NCI-H1436 treated with DMSO at 0.1 percent for 48 hours (cell line): ENCODE data around the gene ZNF668.

ENCODE experiments used
- DNase-seq: peaks from one replicate; lab custom pipeline; 2025; lab: John Stamatoyannopoulos, UW

The ZNF668 gene

DNA sequence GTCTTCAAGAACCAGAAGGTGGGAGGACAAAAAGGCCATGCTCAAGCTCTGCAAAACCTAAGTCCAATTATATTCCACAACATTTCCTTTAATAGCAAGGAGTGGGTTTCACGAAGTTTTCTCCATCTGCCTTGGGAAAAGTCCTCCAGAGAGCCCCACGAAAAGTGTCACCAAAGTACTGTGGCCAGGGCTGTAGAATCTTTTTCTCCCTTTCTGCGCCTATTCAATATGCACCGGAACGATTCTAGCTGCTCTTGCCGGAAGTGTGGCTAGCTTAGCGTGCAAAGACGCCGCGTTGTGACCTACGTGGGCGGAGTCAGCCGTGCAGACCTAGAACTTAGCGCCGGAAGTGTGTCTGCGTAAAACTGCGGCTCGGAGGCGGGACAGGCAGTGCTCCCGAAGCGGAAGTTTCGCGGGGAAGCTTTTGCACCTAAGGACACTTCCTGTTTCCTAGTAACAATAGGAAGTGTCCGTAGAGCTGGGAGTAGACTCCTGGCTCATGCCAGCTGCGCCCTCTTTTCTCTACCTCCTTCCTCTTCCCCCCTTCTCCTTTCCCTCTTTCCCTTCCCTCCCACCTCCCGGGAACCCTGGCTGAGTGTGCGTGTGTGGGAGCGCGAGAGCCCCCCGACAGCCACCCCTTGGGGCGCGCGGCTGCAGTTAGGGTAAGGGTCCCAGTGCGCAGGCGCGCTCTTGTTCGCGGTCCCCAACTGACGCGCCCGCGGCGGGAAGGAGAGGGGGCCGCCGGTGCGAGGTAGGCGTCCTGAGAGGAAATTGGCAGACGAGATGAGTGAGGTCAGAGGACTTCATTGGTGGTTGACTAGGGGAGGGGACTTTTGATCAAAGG, at the start of gene ZNF668, which contains the start of gene ZNF646:
Gene ZNF668, minus strand, starts transcription at position 271 of the 844 bp plus-strand sequence. CDS start 9,781 bp downstream, outside the sequence.
Gene ZNF646, plus strand, starts transcription at position 453 of the 844 bp plus-strand sequence. CDS start 1,903 bp downstream, outside the sequence.
- peak; percentile 97 for DNase-seq

DNA sequence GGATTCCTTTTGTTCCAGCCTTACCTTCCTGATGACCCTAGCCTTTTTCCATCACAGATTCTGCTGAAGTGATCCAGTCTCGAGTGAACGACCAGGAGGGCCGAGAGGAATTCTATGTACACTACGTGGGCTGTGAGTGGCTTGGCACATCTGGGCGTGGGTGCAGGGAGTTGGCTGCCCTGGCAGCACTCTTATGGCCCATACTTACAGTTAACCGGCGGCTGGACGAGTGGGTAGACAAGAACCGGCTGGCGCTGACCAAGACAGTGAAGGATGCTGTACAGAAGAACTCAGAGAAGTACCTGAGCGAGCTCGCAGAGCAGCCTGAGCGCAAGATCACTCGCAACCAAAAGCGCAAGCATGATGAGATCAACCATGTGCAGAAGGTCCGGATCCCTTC, 46.1 kb upstream of the ZNF668 start:
- no peak for DNase-seq

DNA sequence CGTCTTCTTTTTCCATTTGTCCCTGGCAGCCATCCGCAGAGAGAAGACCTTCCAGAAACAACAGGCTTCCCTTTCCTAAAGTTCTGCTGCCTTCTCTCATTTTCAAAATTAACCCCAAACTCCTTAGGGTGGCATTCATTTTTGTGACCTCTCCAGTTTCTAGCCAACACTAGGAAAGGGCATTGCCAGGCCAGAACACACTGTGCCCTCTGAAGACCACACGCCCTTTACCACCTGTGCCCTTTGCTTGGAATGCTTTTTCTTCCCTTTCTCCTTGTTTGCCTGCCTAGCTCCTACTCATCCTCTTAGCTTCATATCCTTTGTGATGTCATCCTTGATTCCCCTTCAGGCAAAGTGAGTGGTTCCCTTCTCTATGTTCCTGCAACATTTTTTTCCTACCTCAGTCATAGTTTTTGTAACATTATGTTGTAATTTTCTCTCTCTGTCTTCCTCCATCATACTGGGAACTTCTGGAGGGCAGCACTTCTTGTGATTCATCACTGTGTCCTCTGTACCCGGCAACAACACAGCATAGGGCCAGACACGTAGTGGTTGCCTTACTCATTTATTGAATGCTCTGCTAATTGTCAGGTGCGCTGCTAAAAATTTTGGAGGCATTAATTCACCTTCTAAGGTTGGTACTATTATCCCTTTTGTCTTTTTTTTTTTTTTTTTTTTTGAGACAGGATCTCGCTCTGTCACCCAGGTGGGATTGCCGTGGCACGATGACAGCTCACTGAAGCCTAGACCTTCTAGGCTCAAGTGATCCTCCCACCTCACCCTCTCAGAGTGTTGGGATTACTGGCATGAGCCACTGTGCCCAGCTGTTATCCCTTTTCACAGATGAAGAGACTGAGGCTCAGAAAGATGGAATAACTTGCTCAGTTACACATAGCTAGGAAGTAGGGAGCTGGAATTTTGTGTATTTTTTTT, 44.4 kb upstream of the ZNF668 start:
- DNase-seq: no peak

DNA sequence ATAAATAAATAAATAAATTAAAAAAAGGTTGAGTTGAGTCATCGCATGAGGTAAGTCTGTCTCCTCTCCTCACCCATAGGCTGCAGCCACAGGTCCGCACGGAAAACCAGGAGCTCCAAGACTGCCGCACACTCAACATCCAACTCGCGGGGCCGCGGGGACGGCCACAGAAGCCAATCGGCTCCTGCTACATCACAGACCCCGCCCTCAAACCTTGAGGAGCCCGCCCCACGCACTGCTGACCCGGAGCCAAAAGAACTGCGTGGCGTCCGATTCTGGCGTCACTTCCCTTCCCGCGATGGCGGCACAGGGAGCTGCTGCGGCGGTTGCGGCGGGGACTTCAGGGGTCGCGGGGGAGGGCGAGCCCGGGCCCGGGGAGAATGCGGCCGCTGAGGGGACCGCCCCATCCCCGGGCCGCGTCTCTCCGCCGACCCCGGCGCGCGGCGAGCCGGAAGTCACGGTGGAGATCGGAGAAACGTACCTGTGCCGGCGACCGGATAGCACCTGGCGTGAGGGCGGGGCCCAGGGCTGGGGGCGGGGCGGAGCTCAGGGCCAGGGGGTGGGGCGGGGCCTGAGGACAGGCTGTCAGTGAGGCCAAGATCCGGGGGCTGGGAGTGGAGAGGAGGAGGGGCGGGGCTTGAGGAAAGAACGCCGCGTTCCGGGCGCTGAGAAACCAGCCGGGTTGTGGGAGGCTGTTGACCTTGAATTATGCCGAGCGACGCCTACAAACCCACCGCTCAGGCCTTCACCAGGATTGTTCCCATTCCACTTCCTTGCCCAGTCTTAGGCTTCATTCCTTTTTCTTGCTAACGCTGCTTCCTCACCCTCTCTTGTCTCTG, 43.6 kb upstream of the ZNF668 start, which contains the start of gene KAT8:
Gene KAT8, plus strand, starts transcription at position 281 of the 839 bp plus-strand sequence. Its CDS starts 18 bp downstream, at position 299.
- DNase-seq: peak; percentile 86

DNA sequence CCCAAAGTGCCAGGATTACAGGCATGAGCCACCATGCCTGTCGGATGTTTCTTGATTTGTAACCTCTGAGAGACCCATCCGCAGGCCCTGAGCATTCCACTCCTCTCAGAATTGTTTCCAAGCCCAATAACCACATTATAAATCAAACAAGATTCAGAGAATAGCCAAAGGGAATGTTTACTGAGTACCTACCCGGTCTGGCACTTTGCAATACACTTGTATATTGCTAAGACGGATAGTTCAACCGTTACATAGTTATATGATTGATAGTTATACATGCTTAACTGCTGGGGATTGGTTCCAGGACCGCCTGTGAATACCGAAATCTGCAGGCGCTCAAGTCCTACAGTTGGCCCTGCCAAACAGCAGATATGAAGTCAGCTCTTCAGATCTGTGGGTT, 40.4 kb upstream of the ZNF668 start:
- DNase-seq: no peak

DNA sequence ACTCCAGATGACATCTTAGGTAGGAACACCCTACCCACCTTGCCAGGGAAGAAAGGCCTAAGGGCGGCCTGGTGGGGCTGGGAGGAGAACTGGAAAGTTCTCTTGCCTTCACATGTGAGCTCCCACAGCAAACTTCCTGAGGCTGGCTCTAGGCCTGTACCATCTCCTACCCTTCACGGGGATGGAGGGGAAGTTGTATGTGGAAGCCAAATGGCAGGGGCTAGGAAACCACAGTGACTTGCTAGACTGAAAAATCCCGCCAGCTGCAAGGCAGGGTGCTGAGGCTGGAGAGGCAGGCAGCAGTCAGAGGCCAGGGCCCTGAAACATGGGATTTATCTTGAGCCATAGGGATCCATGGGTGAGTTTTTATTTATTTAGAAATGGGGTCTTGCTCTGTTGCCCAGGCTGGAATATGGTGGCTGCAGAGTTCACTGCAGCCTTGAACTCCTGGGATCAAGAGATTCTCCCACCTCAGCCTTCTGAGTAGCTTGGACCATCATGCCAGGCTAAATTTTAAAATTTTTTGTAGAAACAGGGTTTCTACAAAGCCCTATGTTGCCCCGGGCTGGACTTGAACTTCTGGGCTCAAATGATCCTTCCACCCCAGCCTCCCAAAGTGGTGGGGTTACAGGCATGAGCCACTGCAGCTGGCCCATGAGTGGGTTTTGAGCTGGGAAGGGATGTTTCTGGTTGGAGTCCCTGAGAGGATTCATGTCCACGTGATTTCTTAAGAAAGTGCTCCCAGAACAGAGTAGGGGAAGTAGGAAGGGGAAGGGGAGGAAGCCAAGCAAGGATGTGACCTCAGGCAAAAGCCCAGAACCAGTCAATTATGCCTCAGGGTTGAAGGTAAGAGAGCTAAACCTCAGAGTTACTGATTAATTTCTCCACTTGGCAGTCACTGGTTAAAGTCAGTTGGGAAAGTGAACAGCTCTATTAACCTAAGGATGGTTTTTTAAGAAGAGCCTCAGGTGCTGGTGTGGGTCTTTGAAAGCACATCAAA, 39.4 kb upstream of the ZNF668 start:
- DNase-seq: no peak

DNA sequence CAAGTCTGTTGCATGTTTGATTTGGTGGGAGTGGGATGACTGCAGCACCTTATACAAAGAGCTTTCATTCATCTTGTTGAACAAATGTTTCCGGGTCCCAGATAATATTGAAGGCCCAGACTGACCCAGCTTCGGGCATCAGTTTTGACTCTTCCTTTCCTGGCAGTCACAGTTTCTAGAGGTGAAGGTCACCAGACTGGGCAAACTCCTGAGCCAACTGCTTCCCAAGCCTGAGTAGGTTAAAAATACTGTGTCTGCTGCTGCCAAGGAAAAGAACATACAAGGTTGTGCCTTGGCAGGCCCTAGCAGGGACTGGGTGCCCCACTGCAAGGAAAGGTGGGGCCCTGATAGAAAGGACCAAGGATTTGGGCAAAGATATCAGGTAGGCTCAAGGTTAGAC, 38.7 kb upstream of the ZNF668 start:
- no peak for DNase-seq

DNA sequence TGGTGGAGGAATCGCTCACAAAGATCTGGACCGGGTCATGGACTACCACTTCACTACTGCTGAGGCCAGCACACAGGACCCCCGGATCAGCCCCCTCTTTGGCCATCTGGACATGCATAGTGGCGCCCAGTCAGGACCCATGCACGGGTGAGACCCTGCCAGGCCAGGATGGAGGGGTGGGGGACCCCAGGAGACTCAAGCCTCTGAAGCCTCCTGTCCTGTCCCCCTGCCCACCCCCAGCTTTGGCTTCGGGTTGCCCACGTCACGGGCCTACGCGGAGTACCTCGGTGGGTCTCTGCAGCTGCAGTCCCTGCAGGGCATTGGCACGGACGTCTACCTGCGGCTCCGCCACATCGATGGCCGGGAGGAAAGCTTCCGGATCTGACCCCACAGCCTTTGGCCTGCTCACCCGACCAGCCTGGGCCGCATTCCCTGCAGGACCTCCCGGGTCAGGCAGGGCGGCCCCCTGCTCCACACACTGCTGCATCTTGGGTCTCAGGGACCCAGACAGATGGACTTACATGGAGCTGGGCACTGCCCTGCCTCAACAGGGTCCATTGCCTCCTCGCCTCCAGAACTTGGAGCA, 37.9 kb upstream of the ZNF668 start:
- DNase-seq: no peak

DNA sequence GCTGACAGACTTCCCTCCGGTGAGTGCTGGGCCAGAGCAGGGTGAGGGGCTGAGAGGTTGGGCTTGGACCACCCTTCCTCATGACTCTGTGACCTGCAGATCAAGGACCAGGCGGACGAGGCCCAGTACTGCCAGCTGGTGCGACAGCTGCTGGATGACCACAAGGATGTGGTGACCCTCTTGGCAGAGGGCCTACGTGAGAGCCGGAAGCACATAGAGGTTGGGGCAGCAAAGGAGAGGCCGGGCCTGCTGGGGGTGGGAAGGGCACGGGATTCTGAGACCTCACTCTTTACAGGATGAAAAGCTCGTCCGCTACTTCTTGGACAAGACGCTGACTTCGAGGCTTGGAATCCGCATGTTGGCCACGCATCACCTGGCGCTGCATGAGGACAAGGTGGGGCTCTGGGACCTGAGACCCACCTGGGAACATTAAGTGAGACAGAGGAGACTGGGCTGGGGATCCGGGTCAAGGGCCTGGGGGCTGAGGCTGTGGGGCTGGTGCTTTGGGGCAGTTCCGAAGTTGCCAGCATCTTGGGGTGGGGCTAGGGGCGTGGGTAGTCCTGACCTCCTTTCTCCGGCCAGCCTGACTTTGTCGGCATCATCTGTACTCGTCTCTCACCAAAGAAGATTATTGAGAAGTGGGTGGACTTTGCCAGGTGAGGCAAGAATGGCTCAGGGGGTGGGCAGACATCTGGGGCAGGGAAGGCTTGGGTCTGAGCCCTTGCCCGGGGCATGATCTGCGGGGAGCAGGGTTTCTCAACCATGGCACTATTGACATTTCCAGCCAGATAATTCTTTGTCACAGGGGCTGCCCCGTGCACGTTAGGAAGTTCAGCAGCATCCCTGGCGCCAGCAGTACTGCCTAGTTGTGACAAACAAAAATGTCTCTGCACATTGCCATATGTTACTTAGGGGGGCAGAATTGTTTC, 36.3 kb upstream of the ZNF668 start:
- no peak for DNase-seq

DNA sequence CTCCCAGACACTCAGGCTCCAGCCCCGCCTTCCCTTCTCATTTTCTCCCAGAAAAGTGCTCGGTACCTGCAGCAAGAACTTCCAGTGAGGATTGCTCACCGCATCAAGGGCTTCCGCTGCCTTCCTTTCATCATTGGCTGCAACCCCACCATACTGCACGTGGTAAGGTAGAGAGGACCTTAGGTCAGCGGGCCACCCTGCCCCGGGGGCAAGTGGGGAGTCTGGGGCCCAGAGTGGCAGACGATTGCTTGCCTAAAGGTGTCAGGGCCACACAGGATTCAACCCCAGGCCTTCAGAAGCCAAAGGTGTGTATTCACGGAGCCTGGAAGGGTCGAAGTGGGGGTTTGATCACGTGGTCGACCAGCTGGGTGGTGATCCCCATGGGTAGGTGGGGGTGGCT, 35.6 kb upstream of the ZNF668 start:
- no peak for DNase-seq

DNA sequence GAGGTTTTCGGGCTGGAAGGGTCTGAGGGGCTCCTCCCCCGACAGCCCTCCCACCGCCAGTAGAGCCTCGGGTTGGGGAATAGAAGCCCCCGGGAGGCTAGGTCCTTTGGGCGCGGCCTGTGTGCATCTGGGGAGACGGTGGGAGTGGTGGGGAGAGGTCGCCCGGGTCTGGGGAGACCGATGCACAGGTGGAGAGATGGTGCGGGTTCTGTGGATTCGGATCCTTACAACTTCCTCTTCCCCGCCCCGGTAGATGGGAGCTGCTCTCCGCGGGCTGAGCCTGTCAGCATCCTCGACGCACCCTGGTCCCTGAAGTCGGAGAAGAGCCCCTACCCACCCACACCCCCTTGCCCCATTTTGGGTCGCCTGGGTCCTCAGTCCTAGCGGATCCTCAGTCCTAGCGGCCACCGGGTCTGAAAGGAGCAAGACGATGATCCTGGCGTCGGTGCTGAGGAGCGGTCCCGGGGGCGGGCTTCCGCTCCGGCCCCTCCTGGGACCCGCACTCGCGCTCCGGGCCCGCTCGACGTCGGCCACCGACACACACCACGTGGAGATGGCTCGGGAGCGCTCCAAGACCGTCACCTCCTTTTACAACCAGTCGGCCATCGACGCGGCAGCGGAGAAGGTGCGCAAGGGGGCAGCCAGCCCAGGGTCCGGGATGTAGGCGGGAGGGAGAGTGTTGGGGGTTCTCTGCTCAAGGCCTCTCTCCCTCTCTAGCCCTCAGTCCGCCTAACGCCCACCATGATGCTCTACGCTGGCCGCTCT, 34.9 kb upstream of the ZNF668 start:
- DNase-seq: no peak

DNA sequence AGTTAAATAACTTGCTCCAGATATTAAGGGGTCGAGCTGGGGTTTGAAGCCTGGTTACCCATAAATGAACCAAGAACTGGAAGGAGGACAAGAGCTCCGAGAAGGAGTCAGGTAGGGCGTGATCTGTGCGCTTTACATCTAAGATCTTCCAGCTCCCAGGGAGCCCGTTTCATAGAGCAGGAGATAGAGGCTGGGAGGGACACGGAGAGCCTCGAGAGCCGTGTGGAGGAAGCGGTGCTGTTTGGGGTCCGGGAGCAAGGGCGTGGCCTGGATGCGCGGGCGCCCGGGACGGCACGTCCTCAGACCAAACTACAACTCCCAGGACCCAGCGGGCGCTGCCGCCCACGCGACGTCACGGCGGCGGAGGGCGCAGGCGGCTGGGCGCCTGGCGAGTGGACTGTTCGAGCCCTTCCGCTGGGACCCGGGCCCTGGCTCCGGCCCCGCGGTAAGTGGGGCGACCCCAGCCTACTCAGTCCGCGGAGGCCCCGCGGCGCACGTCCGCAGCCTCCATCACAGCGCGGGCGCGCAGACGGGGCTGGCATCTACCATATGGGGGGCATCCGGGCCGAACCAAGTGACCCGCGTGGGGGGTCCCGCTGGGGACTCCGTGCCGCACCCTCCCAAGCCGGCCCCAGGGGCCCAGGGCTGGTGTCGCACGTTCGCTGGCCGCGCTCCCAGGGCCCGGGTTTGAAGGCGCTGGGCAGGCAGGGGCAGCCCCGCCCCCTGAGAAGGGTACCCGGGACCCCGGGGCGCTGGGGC, 34.2 kb upstream of the ZNF668 start, which contains the start of gene BCKDK:
Gene BCKDK, plus strand, starts transcription at position 352 of the 759 bp plus-strand sequence. CDS start 838 bp downstream, outside the sequence.
- no peak for DNase-seq

DNA sequence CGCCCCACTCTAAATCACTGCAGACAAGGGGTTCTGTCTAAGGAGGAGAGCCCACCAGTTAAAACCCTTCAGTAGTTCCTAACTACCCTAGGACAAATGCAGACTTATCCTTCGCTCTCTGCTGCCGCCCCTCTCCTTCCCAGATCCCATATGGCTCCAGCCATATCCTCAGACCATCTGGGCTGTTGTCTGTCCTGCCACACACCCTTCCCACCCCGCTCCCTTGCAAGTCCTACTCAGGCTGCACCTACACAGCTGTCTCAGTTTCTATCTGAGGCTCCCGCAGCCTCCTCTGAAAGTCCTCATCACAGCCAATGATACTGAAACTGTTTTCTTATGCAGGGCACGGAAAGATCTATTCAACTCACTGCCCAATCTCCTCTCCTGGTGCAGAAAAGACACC, 33.4 kb upstream of the ZNF668 start:
- DNase-seq: no peak

DNA sequence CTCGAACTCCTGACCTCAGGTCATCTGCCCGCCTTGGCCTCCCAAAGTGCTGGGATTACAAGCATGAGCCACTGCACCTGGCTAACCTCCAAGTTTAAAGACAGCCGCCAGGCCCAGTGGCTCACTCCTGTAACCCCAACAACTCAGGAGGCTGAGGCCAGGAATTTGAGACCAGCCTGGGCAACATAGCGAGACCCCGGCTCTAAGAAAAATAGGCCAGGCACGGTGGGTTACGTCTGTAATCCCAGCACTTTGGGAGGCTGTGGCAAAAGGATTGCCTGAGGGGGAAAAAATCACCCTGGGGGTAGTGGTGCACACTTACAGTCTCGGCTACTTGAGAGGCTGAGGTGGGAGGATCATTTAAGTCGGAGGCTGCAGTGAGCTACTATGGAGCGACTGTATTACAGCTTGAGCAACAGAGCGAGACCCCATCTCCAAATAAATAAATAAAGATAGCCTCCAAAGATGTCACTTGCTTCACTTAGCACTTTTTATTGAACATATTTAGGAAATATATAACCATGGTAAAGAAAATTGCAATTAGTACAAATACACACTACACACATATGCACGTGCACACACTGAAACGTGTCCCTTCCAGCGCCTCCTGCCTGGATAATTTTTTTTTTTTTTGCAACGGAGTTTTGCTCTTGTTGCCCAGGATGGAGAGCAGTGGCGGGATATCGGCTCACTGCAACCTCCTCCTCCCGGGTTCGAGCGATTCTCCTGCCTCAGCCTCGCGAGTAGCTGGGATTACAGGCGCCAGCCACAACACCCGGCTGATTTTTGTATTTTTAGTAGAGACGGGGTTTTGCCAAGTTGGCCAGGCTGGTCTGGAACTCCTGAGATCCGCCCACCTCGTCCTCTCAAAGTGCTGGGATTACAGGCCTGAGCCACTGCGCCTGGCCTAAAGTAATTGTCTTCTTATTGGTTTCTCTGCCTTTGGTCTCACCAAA, 32.7 kb upstream of the ZNF668 start:
- DNase-seq: no peak

DNA sequence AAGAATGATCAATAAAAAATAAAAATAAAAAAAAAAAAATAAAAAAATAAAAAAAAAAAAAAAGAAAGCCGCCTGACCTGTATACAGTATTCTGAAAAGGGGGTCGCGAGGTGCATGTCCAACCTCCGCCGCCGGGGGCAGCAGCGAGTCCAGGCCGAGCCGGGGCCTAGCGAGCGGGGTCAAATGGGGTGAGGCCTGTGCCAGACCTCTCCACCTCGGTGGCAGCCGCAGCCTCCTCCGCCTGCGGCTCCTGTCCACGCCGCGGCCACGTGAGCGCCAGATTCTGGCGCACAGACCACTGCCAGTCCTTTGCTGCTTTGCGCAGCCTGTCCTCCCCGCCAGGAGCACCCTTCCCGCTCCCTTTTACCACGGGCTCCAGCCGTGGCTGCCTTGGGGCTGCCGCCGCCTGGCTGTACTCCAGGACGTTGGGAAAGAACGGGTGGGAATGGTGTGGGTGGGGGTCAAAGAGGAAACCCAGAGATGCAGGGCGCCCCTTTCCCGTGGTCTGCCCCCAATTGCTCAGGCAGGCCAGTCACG, 31.7 kb upstream of the ZNF668 start:
- no peak for DNase-seq
